HG02973 (cell line): ENCODE results near the gene CAMK2A.

ENCODE experiments used
- ATAC-seq: cut with Tn5 transposase; IDR thresholded peaks from one replicate; pipeline ENCODE4 v1.9.1; 2021; ENCODE audit warnings: moderate library complexity; ENCODE audit not compliant: unreplicated experiment

Gene CAMK2A

GRCh38 chr5:150173161-150173560 is 116.4 kb downstream of the CAMK2A start:
- no peak for ATAC-seq

- ATAC-seq: no peak
Observed at GRCh38 chr5:150172556-150172955, 117.0 kb downstream of the CAMK2A start.

GRCh38 chr5:150172145-150172544 is 117.4 kb downstream of the CAMK2A start:
- ATAC-seq: no peak
